DMS53 treated with DMSO at 0.1 percent for 48 hours (cell line): ENCODE data around the gene UGT2A1.
"Not testable (repeated sequence)": the region's sequence is repeated elsewhere in the genome, so short reads cannot be mapped to it uniquely, and the experiment has no call there.

ENCODE experiments used
- DNase-seq: peaks from one replicate; lab custom pipeline; 2025; ENCODE audit not compliant: unreplicated experiment; lab: John Stamatoyannopoulos, UW

The UGT2A1 gene

DNA sequence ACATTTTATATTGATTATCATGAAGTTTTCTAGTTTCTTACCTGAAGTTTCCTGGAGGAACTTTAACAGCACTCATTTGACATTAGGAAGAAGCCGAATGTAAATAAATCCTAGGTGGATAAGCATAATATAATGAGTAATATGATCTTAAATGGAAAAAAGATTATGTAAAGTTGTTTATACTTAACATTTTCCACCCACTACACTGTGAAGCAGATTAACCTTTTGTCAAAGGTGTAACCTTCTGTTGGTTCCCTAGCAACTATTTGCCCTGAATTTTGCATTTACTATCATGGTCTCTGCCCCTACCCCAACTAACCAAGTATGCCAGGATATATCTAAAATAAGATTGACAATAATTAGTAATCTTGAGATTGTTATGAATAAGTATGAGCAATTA lies at the start of gene UGT2A1:
Gene UGT2A1 (minus strand): TSS at position 101 of the 400 bp plus-strand sequence. CDS start 5,603 bp downstream, outside the sequence.
- DNase-seq, result no peak

DNA sequence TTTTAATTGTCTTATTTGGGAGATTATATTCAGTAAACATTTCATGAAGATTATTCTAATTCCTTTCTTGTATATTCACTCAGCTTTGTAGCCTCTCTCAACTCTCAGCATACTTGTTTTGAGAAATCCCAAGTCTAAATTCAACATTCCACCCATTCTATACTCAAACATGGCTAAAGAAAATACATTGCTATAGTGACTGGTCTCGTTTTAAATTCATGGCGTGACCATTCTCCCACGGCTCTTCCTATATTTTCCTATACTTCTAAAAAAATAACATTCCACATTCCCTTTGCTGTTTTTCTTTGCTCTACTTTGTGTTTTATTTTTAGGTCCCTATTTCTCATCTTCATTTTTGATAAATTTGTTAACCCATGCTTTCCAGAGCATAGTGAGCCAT lies 49.2 kb upstream of the UGT2A1 start:
- DNase-seq, result no peak

DNA sequence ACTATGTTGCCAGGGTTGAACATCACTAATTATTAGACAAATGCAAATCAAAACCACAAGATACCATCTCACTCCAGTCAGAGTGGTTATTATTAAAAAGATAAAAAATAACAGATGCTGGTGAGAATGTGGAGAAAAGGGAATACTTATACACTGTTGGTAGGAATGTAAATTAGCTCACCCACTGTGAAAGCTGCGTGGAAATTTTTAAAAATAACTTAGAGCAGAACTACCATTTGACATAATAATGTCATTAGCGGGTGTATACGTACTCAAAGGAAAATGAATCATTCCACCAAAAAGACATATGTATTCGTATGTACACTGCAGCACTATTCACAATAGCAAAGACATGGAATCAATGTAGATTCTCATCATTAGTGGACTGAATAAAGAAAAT lies 48.6 kb upstream of the UGT2A1 start:
- DNase-seq, result no peak

DNA sequence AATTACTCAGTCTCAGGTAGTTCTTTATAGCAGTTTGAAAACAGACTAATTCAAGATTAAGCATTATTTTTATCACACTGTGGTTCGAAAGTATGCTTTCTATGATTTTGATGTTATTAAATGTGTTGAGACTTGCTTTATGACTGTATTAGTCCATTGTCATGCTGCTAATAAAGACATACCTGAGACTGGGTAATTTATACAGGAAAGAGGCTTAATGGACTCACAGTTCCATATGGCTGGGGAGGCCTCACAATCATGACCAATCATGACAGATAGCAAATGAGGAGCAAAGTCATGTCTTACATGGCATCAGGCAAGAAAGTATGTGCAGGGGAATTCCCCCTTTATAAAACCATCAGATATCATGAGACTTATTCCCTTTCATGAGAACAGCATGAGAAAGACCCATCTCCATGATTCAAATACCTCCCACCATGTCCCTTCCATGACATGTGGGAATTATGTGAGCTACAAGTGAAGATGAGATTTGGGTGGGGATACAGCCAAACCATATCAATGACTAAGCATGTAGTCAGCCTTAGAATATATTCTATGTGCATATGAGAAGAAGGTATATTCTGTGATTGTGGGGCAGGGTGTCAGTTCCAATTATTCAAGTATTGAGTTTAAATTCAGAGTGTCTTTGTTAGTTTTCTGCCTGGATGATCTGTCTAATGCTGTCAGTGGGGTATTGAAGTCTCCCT lies 44.6 kb upstream of the UGT2A1 start:
- no peak for DNase-seq

- DNase-seq, result no peak
Observed at GRCh38 chr4:69689599-69689998, 36.6 kb upstream of the UGT2A1 start.

DNA sequence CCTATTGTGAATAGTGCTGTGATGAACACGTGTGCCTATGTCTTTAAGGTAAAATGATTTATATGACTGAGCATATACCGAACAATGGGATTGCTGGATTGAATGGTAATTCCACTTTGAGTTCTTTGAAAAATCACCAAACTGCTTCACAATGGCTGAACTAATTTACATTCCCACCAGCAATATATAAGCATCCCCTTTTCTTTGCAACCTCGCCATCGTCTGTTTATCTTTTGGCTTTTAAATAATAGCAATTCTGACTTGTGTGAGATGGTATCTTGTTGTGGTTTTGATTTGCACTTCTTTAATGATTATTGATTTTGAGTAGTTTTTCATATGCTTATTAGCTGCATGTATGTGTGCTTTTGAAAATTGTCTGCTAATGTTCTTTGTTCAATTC lies 31.8 kb upstream of the UGT2A1 start:
- no peak for DNase-seq

DNA sequence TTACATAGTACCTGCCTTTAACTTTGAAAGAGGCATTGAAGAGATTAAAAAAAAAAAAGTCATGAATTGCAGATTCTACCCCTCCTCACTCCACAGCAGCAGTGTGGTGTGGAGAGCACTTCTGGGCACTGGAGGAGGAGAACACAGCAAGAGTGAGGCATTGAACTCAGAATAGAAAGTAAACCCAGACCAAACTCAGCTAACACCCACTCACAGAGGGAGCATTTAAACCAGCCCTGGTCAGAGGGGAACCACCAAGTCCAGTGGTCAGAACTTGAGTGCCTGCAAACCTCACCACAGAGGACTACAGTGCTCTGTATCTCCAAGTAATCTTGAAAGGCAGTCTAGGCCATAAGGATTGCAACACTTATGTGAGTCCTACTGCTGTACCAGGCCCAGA lies 15.6 kb upstream of the UGT2A1 start:
- no peak for DNase-seq

GRCh38 chr4:69664009-69664408 lies 11.0 kb upstream of the UGT2A1 start:
- DNase-seq, result not testable (repeated sequence)

DNA sequence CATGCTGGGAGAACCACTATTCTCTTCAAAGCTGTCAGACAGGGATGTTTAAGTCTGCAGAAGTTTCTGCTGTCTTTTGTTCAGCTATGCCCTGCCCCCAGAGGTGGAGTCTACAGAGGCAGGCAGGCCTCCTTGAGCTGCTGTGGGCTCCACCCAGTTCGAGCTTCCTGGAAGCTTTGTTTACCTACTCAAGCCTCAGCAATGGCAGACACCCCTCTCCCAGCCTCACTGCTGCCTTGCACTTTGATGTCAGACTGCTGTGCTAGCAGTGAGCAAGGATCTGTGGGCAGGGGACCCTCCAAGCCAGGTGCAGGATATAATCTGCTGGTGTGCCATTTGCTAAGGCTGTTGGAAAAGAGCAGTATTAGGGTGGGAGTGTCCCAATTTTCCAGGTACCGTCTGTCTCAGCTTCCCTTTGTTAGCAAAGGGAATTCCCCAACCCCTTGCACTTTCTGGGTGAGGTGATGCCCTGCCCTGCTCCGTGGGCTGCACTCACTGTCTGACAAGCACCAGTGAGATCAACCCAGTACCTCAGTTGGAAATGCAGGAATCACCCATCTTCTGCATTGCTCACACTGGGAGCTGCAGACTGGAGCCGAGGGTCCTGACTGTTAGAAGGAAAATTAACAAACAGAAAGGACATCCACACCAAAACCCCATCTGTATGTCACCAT lies 8.2 kb upstream of the UGT2A1 start:
- DNase-seq, result not testable (repeated sequence)

DNA sequence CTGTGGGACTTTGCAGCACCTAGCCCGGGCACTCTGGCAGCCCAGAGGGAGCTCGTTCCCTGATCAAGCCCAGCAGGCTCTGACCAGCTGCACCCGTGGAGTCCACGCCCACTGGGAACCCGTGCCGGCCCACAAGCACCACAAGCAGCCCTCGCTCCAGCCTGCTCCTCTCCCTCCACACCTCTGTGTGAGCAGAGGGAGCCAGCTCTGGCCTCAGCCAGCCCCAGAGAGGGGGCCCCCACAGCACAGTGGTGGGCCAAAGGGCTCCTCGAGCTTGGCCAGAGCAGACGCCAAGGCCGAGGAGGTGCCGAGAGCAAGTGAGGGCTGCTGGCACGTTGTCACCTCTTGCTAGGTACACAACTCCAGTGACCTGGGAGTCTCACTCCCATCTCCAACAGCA lies 5.1 kb upstream of the UGT2A1 start:
- no peak for DNase-seq

- no peak for DNase-seq
Observed at GRCh38 chr4:69656653-69657158, 3.7 kb upstream of the UGT2A1 start.

GRCh38 chr4:69650872-69651271 lies 2.2 kb downstream of the UGT2A1 start:
- no peak for DNase-seq

GRCh38 chr4:69649629-69650028 lies 3.4 kb downstream of the UGT2A1 start:
- DNase-seq, result no peak

- DNase-seq, result no peak
Observed at GRCh38 chr4:69649207-69649606, 3.8 kb downstream of the UGT2A1 start.

GRCh38 chr4:69642961-69643360 lies 10.1 kb downstream of the UGT2A1 start:
- DNase-seq, result no peak

GRCh38 chr4:69640289-69640688 lies 12.8 kb downstream of the UGT2A1 start:
- no peak for DNase-seq

DNA sequence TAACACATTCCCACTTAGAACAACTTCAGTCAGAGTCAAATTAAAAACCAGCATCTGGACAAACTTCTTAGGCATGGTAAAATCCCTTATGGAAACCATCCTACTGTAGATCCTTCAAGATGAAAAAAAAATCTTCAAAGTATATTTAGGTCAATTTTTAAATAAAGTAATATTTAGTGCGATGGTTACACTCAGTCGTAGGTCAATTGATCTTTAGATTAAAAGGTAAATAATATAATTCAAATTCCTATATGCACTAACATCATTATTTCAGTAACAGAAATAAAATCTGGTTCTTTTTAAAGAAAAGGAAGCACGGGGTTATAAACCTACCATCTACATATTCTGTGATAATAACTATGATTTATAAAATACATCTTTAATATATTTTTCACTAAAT lies 13.5 kb downstream of the UGT2A1 start, which contains the start of gene UGT2A2:
Gene UGT2A2 (minus strand): TSS at position 101 of the 400 bp plus-strand sequence. CDS start 2 bp downstream, at position 99.
- DNase-seq, result no peak

- DNase-seq, result peak; percentile 40
Observed at GRCh38 chr4:69617083-69617694, 35.9 kb downstream of the UGT2A1 start.

DNA sequence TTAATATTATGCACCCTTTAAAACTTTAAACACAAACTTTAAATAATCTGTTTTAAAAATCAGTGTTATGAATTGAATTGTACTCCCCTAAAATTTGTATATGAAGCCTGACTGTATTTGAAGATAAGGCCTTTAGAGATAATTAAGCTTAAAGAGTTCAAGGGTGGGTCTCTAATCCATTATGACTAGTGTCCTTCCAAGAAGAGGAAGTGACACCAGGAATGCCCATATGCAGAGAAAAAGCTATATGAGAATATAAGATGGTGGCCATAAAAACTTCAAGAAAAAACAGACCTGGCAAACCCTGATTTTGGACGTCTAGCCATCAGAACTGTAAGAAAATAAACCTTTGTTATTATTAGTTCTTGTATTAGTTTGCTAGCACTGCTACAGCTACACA lies 42.6 kb downstream of the UGT2A1 start:
- DNase-seq, result no peak

DNA sequence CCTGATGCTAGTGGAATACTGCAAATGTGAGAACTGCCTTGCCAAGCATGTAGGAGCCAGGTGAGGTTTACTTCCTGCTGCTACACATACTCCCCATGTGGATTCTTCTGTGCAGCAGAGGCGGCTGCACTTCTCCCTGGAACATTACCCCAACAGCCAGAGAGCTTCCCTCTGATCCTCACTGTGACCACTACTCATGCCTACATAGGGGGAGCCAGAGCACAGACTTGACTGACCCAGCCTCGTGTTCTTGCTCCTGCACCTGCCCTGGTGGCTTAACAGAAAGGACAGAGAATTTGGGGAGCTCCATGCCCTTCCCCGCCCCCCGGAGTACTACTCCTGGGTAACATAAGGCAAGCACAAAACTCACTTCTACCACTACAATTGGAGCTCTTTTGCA lies 52.0 kb downstream of the UGT2A1 start:
- DNase-seq, result no peak

DNA sequence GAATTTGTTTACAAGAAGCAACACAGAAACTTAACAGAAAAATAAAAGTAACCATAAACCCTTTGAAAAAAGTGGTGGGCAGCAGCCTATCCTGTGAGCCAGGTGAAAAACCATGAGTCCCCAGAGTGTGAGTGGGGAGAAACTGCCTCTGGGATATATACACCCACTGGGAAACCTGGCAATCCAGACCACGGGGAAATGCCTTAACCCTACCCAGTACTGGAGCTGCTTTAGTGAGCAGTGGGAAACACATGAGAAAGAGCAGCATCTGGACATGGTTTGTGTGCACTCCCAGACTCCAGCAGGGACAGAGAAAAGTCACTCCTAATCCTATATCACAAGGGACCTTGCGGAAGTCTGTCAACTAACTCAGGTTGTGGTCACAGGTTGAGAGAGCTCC lies 53.0 kb downstream of the UGT2A1 start:
- DNase-seq, result no peak

- DNase-seq, result no peak
Observed at GRCh38 chr4:69594382-69594781, 58.7 kb downstream of the UGT2A1 start.
